ENCODE results near the gene NECTIN4.
"Not testable (repeated sequence)": the region's sequence is repeated elsewhere in the genome, so short reads cannot be mapped to it uniquely, and the experiment has no call there.

Gene NECTIN4

GRCh38 chr1:161082483-161082882 is 6.9 kb downstream of the NECTIN4 start:
- DNase-seq (ENCODE audit: low spot score), result no peak

- no peak for DNase-seq (ENCODE audit: low spot score)
Measured at GRCh38 chr1:161081519-161081918, 7.8 kb downstream of the NECTIN4 start.

- DNase-seq (ENCODE audit: low spot score), result no peak
Measured at GRCh38 chr1:161080441-161081405, 8.6 kb downstream of the NECTIN4 start.

GRCh38 chr1:161079436-161080110 is 9.8 kb downstream of the NECTIN4 start:
- DNase-seq (ENCODE audit: low spot score), result no peak

- no peak for DNase-seq (ENCODE audit: low spot score)
Measured at GRCh38 chr1:161077426-161077825, 11.9 kb downstream of the NECTIN4 start.

GRCh38 chr1:161076410-161076809 is 12.9 kb downstream of the NECTIN4 start:
- DNase-seq (ENCODE audit: low spot score), result no peak

GRCh38 chr1:161074676-161075368 is 14.5 kb downstream of the NECTIN4 start:
- DNase-seq (ENCODE audit: low spot score), result no peak

- no peak for DNase-seq (ENCODE audit: low spot score)
Measured at GRCh38 chr1:161073474-161074121, 15.8 kb downstream of the NECTIN4 start.

- DNase-seq (ENCODE audit: low spot score), result no peak
Measured at GRCh38 chr1:161072751-161073449, 16.5 kb downstream of the NECTIN4 start.

GRCh38 chr1:161071886-161072371 is 17.4 kb downstream of the NECTIN4 start:
- DNase-seq (ENCODE audit: low spot score), result peak; percentile 39

GRCh38 chr1:161070761-161071160 is 18.6 kb downstream of the NECTIN4 start:
- no peak for DNase-seq (ENCODE audit: low spot score)

- peak; percentile 81 for DNase-seq (ENCODE audit: low spot score)
Measured at GRCh38 chr1:161069731-161070270, 19.6 kb downstream of the NECTIN4 start, which contains the start of gene ARHGAP30. Gene ARHGAP30, minus strand, starts transcription at chr1:161069891. Its CDS starts 267 bp downstream, at chr1:161069624.

GRCh38 chr1:161069241-161069640 is 20.1 kb downstream of the NECTIN4 start:
- DNase-seq (ENCODE audit: low spot score), result no peak

GRCh38 chr1:161068306-161069234 is 20.8 kb downstream of the NECTIN4 start:
- peak; percentile 80 for DNase-seq (ENCODE audit: low spot score)

- no peak for DNase-seq (ENCODE audit: low spot score)
Measured at GRCh38 chr1:161066694-161067093, 22.7 kb downstream of the NECTIN4 start.

- DNase-seq (ENCODE audit: low spot score), result not testable (repeated sequence)
Measured at GRCh38 chr1:161065681-161066080, 23.7 kb downstream of the NECTIN4 start.

- DNase-seq (ENCODE audit: low spot score), result not testable (repeated sequence)
Measured at GRCh38 chr1:161063936-161064335, 25.4 kb downstream of the NECTIN4 start.

- DNase-seq (ENCODE audit: low spot score), result no peak
Measured at GRCh38 chr1:161061419-161061818, 27.9 kb downstream of the NECTIN4 start.

GRCh38 chr1:161059293-161059692 is 30.1 kb downstream of the NECTIN4 start:
- no peak for DNase-seq (ENCODE audit: low spot score)

- no peak for DNase-seq (ENCODE audit: low spot score)
Measured at GRCh38 chr1:161054805-161055204, 34.6 kb downstream of the NECTIN4 start.

Data from Ammon's horn (tissue), 1 donor.